ENCODE measurements around the gene LRCH3.

DNA sequence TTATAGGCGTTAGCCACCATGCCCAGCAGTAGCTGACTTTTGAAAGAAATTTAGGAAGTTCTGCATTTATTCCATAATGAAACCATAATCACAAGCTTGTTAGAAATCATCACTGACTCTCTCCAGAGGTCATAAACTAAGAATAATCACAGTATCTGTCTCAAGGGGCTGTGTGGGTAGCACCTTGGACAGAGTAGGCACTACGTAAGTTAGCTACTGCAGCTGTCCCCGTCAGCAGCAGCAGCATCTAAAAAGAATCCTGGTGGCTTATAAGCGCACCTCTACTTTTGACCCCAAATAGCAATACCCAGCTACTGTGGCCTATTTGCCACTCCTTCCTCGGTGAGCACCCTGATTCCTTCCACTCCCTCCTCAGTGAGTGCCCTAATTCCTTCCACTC lies 101.1 kb downstream of the LRCH3 start:
- TF ChIP-seq RBAK (tag by site-specific recombination; IDR thresholded peaks at IDR 0.05) (no peak), ZNF530 (tag by site-specific recombination; IDR thresholded peaks at IDR 0.05; ENCODE audit: low read depth) (no peak), ZNF324 (tag by site-specific recombination; IDR thresholded peaks at IDR 0.05) (no peak), ZFP41 (tag by site-specific recombination; IDR thresholded peaks at IDR 0.05; ENCODE audit: borderline replicate concordance) (no peak), REST (tag by site-specific recombination; IDR thresholded peaks at IDR 0.05) (peak; percentile 86), ZNF302 (tag by site-specific recombination; IDR thresholded peaks at IDR 0.05; ENCODE audit: low read depth) (no peak), ZNF214 (tag by site-specific recombination; IDR thresholded peaks at IDR 0.05; ENCODE audit: borderline replicate concordance) (no peak)
- TF ChIP-seq, protein P1, sequence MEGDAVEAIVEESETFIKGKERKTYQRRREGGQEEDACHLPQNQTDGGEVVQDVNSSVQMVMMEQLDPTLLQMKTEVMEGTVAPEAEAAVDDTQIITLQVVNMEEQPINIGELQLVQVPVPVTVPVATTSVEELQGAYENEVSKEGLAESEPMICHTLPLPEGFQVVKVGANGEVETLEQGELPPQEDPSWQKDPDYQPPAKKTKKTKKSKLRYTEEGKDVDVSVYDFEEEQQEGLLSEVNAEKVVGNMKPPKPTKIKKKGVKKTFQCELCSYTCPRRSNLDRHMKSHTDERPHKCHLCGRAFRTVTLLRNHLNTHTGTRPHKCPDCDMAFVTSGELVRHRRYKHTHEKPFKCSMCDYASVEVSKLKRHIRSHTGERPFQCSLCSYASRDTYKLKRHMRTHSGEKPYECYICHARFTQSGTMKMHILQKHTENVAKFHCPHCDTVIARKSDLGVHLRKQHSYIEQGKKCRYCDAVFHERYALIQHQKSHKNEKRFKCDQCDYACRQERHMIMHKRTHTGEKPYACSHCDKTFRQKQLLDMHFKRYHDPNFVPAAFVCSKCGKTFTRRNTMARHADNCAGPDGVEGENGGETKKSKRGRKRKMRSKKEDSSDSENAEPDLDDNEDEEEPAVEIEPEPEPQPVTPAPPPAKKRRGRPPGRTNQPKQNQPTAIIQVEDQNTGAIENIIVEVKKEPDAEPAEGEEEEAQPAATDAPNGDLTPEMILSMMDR (tag by site-specific recombination; IDR thresholded peaks at IDR 0.05) = no peak

Data from HEK293 (cell line).